GM19351 (cell line): Measurements from ENCODE around the gene RBM28.
A peak's percentile ranks its signal among the peaks of the same experiment; 100 is the strongest.

Source experiments
- ATAC-seq: cut with Tn5 transposase; IDR thresholded peaks from one replicate; pipeline ENCODE4 v1.9.1; 2021; ENCODE audit warnings: mild to moderate bottlenecking, moderate library complexity; ENCODE audit not compliant: unreplicated experiment

The RBM28 gene, protein sequence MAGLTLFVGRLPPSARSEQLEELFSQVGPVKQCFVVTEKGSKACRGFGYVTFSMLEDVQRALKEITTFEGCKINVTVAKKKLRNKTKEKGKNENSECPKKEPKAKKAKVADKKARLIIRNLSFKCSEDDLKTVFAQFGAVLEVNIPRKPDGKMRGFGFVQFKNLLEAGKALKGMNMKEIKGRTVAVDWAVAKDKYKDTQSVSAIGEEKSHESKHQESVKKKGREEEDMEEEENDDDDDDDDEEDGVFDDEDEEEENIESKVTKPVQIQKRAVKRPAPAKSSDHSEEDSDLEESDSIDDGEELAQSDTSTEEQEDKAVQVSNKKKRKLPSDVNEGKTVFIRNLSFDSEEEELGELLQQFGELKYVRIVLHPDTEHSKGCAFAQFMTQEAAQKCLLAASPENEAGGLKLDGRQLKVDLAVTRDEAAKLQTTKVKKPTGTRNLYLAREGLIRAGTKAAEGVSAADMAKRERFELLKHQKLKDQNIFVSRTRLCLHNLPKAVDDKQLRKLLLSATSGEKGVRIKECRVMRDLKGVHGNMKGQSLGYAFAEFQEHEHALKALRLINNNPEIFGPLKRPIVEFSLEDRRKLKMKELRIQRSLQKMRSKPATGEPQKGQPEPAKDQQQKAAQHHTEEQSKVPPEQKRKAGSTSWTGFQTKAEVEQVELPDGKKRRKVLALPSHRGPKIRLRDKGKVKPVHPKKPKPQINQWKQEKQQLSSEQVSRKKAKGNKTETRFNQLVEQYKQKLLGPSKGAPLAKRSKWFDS

DNA sequence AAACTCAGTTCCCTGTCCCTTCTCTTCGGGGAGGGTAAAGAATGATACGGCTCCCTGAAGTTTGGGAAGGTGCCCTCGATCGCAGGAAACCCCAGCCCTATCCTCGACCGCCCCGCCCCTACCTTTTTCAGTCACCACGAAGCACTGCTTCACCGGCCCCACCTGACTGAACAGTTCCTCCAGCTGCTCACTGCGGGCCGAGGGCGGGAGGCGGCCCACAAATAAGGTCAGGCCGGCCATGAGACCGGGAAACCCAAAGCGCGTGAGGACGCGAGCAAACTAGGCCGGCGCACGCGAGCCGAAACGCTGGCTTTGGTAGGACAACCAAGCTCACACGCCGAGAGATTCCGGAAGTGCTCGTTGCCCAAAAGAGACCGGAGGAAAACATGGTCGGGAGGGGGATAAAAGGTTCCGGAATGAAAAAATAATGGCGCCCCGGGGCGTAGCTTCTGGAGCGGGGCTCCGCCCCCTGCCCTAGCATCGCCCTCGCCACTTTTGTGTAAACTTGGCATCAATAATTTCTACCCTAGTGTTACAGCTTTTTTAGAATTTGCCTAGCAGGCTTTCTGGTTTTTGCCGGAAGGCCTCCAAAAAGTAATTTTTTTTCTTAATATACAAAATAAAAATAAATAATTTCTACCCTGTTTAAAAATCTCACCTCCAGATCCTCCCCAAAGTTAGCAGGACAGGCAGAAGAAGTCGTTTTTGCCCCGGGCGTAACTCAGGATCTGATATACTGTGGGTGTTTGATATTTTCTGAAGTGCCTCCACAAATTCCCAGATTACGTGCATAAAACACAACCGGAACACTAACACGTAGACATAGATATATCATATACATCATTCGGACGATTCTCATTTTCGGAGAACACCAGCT, at the start of gene RBM28:
Gene RBM28 (minus strand): TSS at position 355 of the 877 bp plus-strand sequence. CDS start 115 bp downstream, at position 240.
- ATAC-seq, result peak; percentile 92

DNA sequence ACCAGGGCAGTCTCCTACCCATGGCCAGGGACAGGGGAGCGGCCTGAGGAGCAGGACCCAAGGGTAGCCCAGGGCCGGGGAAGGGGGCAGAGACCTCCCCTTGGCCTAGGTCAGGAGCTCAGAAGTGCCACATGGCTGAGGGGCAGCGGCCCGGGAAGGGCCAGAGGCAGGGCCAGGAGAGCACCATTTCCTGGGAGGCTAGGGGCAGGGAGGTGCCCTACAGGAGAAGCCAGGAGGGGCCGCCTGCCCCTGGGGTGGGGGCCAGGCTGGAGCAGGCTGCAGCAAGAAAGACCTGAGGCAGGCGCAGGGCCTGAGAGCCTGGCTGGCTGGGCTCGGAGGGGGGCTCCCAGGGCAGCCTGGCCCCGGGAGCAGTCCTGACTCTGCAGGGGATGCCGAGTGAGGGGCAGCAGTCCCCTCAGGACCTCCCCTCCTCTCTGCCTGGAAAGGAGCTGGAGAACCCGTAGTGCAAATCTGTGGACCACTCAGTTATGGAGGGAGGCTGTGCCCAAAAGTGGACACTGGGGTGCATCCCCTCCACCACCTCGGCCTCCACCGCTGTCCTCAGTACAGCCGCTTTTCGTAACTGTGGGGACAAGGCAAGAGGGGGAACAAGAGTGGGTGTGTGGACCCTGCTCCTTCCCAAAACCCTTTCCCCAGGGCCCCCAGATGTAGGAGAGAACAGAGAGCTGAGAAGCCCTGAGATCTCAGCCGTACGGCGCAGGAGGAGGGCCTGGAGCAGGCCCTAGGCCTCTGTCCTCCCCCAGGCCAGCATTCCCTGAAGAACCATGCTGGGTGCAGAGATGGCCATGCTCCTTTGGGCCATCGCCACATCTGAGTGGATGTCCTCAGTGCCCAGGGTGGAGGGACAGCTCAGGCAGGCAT, 49.0 kb upstream of the RBM28 start:
- no peak for ATAC-seq

DNA sequence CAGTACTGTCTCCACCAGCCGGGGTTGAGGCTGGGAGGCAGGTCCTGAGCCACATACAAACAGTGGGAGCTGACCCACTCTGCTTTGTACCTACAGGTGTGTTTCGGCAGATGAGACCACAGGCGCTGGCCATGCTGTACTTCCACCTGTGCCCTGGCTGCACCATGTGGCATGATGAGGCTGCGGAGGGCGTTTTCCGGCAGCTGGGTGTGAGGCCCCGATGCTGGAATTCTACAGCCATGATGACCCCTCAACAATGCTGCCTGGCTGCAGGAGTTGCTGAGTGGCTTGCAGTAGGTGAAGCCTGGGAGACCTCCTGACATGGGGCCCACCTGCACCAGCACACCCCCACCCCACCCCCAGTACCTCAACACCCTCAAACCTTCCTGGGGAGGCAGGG, 48.1 kb upstream of the RBM28 start:
- no peak for ATAC-seq

DNA sequence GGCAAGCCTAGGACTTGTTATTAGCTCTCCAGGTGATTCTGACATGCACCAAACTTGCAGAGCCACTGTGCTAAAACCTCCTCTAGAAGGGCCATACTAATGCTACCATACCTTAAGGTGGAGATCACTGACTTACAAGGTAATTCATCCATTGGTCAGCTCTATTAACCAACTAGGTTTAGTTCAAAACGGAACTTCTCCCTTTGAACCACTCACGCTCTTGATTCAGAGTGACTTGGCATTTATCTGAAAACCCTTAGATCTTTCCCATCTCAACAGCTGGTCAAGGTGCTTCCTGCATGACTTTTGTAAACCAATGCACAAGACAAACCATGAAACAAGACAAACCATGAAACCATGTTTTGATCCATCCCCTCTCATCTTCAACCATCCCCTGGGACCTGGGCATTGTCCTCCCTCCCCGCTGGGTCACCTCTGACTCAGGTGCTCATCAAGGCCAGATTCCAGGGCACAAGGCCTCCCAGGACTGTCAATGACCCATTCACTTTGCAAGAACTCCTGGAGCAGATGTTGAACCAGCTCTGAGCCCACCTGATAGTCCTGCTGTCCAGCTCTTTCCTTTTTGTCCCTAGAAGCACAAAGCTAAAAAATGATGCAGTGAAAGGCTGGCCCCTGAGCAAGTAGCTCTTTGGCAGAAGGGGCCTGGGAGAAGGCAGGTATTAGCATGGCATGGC, 47.3 kb upstream of the RBM28 start:
- no peak for ATAC-seq

DNA sequence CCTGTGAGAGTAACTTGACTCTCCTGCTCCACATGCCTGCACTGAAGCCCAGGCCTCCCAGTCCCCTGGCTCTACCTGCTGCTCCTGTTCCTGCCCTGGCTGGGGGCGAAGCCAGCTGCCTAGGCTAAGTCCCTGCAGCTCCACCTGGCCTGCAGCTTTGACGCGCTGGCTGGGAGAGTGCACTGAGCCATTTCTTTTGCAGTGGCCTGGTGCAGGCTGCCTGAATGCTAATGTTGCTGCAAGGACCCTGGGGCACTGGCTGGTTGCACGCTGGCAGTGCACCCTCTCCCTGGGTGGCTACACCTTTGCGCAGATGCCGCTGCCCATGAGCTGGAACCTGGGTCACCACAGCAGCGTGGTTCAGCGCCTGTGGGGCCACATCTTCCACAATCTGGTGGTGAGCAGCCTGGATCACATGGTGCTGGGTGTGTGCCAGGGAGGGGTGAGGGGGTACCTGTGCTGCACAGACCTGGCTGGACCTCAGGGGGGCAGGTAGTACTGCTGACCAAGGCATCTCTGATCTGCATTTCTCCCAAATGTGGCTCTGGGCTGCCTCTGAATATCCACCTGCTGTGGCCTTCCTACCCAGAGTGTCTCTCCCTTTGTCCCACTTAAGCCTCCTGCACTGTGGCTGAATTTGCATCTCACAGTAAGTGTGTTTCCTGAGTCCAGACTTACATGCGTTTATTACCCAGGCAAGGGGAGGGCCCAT, 46.1 kb upstream of the RBM28 start:
- no peak for ATAC-seq

DNA sequence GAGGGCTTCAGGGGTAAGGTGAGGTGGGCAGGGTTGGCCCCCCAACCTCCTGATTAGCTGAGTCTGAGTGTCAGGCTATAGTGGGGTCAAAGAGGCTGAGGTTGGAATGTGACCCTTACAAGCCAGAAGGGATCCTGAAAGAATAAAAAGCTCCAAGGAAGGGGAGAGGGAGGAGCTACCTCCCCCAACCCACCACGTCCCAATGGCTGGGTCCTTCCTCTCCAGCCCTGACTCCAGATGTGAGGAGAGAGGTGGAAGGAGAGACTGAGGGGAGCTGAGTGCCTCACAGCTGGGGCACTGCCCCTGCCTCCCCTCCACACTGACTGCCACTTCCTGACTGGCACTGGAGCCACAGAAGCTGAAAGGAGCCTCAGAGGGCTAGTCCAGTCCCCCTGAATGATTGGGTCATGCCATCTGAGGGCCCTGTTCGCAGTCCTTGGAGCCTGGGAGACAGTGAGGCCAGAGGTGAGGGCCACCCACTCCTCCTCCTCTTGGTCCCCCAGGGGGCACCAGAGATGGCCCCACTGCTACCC, 45.4 kb upstream of the RBM28 start:
- no peak for ATAC-seq

DNA sequence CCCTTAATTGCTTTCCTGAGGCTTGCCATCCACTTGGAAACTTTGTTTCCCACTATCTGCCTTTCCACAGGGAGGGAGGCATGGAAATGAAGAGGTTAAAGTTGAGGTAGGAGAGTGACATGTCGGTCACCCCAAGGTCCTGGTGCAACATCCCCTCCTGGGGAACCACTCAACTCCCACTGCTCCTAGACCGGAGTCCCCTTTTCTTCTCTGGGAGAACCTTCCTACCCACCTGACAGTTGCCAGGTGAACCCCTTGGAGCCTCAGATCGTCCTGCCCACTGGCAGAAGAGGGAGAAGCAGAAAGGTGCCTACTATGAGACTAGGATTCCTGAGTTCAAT, 44.4 kb upstream of the RBM28 start:
- no peak for ATAC-seq

DNA sequence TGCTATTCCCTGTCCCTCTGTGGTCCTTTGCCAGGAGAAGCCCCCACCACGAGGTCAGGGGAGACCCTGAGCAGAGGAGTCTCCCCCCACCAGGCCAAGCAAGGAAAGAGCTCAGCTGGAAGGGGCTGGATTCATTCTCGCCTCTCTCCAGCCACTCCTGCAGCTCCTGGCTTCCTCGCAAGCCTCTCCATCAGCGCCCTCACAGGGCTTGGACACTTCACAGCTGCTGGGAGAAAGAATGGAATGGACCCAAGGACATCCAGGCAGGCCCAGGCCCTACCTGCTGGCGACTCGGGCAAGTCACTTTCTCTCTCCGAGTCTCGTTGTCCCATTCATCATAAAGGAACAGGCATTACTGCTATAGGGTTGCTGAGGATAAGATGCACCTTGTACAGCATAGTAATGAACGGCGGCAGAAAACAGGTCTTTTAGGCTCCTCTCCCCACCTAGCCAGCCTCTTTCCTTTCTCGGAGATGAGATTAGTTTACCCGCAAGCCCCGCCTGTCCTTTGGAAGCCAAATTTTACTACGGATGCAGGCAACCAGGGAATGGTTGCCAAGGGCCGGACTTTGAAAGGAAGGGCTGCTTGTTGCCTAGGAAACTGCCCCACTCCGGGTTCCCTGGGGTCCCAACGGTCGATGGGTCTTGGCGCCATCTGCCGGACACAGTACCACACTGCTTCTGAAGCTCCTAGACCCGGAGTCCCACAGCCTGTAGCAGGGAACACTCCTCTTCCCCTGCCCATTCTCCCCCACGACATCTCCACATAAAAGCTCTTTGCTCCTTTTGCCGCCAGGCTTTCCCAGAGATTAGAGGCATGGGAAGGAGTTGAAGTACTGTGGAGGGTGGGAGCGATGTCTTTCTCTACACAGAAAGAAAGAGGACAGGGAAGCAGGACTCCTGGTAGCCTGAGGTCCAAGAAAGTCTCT, 43.8 kb upstream of the RBM28 start:
- ATAC-seq, result no peak

DNA sequence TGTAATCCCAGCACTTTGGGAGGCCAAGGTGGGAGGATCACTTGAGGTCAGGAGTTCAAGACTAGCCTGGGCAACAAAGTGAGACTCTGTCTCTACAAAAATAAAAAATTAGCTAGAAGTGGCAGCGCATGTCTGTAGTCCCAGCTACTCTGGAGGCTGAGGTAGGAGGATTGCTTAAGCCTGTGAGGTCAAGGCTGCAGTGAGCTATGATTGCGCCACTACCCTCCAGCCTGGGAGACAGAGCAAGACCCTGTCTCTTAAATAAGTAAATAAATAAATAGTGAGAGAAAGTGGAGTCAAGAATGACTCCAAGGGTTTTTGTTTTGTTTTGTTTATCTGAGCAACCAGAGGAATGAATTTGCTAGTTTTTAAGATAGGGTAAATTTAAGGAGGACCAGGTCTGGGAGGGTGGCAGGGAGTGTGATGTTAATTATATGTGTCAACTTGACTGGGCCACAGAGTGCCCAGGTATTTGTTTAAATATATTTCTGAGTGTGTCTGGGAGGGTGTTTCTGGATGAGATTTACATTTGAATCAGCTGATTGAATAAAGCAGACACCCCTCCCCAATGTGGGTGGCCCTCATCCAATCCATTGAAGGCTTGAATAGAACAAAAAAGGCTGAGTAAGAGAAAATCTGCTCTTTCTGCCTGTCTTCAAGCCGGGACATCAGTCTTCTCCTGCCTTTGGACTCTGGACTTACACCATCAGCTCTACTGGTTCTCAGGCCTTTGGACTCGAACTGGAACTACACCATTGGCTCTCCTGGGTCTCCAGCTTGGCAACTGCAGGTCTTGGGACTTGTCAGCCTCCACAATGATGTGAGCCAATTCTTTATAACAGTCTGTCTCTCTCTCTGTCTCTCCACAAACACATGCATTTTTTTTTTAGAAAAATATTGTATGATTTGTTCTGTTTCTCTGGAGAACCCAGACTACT, 42.5 kb upstream of the RBM28 start:
- no peak for ATAC-seq

DNA sequence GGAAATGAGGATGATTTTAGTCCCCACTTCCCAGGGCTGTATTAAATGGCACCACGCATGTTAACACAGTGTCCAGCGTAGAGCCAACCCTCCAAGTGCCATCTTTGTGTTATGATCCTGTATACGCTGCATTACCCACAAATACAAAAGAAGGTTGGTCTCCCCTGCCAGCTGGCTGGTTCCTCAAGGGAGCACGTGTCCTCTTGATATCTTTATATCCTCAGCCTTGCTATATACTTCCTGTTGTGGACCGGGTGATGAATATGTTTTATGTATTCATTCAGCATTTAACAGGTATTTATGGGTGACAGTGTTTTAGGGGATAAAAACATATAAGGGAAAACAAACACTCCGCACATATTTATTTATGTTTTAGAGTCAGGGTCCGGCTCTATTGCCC, 41.0 kb upstream of the RBM28 start:
- ATAC-seq, result no peak

DNA sequence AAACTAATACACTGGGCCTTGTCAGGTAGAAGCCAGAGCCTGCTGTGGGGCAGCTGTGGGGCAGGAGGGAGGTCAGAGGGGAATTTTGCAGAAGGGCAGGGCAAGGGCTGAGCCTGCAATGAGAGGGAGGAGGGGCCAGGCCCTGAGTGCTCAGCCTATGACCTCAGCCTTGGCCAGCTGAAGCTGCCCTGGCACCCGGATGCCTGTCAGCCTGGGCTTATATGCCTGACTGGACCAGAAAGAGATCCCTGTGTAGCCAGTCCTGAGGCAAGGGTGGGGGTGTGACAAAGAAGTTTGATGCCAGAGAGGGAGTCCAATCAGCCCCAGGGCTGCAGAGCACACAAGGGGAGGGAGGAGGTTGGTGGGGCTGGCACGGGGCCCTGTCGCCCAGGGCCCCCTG, 40.1 kb upstream of the RBM28 start:
- ATAC-seq, result no peak

DNA sequence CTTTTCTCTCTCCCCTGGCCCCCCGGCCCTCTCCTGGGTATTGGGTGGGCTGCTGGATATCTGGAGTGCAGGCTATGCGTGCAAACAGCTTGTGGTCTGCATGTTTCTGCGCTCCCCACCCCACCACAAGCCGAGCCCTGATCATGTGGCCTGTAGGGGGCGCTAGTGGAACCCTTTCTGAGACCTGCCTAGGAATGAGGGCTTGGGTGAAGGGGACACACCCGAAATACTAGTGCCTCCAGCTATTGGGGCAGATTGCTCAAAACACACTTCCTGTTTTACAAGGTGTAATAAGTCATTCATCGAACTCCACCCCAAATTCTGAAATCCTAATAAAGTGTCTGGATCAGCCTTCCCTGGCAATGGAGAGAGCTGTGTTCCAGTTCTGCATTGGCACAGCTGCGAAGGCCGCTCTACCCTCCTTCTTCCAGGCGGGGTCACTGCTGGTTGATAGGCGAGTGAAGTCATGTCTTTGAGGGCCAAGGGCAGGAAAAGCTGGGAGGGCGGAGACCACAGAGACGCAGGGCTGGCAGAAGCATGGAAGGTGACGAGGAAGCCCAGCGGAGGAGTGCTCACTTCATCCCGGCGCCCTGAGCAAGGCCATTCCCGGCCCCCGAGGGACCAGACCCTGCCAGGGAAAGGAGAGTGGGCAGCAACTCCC, 37.6 kb upstream of the RBM28 start:
- no peak for ATAC-seq

DNA sequence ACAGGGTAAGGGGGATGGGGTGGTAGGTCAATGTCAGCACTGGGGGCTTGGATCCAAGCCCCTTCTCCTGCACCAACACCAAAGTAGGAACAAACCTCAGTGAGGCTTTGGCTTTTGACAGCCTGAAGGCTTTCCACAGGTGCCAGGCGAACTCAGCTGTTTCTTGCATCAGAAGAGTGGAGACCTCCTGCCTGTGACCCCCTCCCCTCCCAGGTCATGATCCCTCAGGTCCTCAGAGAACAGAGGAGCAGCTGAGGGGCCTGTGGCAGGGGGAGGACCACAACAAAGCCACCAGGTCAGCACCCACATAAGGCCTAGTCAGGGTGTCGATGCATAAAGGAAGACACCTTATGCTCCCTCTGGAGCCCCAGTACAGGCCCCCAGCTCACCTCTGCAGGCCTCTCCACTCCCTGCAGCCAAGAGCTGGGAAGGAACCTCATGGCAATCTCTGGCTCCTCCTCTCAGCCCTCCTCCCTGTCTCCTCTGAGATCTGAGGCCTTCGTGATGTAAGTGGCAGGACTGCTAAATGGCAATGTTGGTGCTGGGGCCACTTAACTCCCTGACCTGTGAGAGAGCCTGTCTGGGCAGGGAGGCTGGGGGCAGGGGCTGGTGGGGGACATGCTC, 36.9 kb upstream of the RBM28 start:
- no peak for ATAC-seq

DNA sequence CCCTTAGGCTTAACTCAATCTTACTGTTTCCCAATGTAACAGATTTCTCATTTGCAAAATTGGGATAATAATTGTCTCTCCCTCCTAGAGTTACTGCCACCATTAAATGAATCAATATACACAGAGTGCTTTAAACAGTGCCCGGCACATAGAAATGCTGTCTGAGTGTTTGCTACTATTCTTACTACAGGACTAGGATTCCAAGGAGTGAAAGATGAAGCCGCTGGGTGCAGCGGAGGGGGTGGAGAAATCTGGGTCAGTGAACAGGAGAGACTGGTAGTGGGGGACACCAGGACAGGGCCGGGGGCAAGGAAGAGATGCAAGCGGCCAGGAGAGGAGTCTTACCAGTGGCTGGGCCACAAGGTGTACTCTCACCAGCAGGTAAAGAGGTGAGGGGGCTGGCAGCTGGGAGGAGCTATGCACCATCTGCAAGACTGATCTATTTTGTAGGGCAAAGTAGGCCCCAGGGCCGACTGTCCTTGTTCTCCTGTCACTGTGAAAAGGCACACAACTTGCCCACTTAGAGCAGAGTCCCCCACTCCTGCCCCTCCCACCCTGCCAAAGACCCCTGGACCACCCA, 36.3 kb upstream of the RBM28 start:
- no peak for ATAC-seq

DNA sequence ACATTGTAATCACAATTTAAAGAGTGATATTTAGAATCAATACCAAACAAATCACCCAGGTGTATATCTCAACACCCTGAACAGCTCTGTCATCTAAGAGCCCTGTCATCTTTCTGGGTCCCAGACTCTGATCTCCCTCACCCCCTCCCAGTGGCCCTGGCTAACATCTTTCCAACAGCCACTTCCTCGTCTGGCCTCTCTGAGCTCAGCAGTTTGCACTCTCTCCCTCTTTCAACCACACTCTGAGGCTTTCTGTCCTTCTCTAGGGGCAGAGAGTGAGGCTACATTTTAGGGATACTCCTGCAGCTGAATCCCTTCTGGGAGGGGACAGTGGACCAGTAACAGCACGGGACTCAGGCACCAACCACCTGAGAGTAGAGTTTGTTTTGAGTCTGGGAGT, 34.9 kb upstream of the RBM28 start:
- ATAC-seq, result no peak
